Stimulated activated CD4-positive, alpha-beta T cell treated with anti-CD3 and anti-CD28 coated beads, Interleukin-2, amount 100 ng/mL, for 24 hours (primary cell): ENCODE results near the gene LIPC.

Experiments
- DNase-seq, 2 donors: peaks; one replicate each; pipeline ENCODE4 v3.0.0-alpha.2; 2020

LIPC gene

DNA sequence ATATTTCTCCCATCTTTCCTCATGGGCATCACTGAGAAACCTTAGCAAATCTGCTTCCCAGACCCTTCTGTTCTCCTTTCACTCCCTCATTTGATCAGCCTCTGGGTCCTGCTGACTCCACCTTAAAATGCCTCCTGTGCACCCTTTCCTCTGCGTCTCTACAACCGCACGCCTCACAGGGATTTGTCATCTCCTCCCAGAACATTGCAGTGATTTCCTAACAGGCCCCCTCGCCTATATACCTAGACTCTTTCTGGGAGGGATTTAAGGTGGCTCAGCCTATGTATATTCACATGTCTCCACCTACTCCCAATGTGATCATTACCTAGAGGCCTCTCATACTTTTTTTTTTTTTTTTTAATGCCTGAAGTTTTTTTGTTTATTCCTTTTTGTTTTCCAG, 69.2 kb downstream of the LIPC start:
- no peak for DNase-seq

DNA sequence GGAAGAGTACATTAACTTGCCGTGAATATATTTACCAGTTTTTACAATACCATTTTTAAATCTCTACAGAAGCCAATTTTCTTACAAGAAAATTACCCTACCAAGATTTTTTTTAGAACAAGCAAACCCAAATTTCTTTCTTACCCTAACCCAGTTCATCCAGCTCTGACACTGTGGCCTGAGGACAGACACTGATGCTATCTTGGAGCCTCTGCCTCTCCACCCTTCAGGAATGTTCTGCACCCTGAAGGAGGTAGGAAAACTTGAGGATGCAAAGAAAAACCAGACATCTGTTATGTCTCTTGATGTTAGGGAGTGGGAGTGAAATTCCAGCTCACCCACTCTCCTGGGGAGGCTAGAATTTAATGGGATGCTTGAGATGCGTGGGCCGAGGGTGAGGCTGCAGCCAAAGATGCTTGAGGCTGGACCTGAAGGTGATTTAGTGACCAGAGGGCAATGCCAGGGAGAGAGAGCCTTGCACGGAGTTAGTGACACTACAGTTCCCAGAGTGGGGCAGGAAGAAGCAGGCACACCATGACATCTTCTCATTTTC, 69.9 kb downstream of the LIPC start:
- DNase-seq = no peak

DNA sequence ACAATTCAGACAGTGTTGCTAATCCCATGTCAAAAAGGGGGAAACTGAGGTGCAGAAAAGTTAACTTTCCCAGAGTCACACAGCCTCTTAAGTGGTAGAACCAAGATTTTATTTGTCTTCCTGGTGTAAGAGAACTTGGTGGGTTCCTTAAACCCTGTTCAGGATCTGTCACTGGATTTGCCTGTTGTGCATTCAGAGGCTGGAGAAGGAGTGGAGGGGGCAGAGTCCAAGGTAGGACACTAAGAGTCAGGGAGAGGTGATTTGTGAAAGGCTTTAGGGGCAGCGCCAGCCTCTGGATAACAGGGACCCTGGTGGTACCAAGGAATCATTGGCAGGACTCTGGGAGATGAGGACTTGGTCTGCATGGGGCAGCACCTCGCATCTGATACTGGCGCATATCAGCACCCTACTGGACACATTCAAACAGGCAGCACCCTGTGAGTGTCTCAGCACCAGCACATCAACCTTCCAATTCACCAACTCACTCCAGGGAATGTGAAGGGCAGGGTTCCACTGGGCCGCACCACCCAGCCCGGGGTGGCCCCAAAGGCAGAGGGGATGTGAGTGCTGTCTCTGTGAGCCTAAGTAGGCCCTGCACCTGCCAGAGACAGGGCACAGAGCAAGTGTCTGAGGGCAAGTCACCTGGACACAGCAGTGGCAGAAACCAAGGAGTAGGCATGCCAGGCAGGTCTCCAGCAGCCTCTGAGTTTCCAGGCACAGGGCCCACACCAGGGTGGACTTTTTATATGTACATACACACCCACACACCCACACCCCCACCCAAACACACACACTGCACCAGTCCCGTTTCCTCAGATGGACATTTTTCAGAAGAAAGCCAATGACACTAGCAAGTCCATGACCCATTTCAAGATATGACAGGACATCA, 71.6 kb downstream of the LIPC start:
- DNase-seq = no peak

DNA sequence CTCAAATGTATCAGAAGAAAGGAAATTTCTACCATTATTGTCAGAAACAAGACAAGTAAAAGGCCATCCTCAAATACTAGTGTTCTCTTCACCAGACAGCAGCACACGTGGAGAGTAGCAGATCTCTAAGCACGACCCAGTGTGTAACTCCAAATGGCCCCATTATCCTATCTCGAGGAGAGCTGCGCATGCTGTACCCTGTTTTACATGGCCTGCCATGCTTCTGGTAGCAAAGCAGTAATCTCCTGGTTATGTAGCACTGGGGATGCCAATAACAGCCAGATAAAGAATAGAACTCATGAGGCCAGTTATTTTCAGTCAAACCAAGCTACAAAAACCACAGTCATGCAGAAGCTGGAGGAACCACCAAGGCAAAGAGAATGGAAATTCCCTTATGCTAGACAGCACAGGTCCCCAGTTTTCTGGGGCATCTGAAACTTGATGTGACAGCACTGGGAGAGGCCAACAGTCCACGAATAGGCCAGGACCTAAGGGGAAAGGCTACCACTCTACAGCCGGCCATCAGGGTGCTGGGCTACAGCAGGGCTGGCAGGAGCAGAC, 73.0 kb downstream of the LIPC start:
- no peak for DNase-seq

DNA sequence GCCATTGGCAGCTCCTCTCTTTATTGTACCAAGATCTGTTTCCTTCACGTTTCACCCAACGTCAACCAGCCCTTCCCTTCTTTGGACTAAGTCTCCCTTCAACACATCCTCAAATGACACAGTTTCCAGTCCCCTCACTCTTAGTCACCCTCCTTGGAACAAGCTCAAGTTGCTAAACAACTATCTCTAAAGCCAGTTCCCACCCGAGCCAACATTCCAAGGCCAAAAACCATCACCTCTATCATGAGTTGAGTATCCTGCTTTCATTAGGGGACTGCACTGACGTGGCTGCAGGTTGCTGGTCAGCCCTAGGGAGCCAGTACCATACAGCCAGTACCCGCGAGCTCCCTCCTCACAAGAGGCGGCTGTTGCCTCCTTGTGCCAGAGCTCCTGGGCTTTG, 73.8 kb downstream of the LIPC start:
- no peak for DNase-seq

DNA sequence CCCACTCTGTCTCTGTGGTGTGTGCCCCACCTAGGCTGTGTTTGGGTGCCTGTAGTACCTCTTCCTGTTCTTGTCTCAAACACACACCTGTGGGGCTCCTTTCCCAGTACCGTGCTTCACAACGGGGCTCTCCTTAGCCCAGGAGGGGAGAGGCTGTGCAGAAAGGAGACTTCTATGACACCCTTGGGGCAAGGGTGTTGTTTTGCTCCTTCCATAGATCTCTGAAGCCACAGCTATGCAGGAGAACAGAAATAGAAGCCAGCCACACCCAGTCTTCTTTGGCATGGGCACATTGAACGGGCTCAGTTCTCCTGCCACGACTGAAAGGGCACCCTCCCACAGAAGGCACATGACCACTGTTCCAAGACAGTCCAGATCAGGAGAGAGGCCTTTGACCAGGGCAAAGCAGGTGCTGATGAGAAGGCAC, 74.3 kb downstream of the LIPC start:
- DNase-seq = no peak

DNA sequence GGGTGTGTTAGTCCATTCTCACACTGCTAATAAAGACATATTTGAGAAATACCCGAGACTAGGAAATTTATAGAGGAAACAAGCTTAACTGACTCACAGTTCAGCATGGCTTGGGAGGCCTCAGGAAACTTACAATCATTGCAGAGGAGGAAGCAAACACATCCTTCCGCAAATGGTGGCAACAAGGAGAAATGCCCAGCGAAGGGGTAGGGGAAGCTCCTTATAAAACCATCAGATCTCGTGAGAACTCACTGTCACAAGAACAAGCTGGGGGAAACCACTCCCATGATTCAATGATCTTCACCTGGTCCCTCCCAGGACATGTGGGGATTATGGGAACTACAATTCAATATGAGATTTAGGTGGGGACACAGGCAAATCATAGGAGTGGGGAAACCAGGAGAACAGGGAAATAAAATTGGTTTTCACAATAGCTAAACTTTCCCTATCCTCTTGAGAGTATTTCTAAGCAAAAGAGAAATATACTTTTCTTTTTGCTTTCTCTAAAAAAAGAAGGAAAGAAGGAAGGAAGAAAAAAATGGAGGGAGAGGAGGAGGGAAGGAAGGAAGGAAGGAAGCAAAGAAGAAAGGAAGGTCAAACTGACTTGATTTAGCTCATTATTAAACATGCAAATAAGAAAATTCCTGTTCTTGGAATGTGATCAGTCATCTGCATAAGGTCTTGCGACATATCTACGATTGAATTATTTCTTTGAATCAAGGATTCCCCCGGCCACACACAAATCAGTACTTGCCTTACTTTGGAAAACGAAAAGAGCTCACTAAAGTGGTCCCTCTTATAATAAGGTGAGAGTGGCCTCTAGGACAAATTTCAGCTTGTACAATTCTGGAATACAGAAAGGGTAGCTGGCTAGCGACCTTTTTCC, 75.2 kb downstream of the LIPC start:
- no peak for DNase-seq

DNA sequence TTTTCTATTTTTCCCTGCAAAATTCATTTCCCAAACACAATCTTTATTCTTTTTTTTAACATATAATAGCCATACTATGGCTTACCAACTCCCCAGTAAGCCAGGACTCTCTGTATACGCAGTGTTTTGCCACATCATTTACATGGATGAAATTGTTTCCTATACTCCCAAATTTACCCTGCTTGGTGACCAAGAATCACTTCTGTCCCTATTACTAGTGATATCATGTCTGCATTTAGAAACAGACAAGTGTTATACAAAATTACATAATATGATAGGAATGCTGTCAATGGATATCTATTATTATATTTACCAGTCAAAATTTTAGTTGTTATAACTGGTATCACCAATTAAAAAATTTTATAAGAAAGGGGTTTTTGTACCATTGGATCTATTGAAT, 77.8 kb downstream of the LIPC start:
- no peak for DNase-seq

DNA sequence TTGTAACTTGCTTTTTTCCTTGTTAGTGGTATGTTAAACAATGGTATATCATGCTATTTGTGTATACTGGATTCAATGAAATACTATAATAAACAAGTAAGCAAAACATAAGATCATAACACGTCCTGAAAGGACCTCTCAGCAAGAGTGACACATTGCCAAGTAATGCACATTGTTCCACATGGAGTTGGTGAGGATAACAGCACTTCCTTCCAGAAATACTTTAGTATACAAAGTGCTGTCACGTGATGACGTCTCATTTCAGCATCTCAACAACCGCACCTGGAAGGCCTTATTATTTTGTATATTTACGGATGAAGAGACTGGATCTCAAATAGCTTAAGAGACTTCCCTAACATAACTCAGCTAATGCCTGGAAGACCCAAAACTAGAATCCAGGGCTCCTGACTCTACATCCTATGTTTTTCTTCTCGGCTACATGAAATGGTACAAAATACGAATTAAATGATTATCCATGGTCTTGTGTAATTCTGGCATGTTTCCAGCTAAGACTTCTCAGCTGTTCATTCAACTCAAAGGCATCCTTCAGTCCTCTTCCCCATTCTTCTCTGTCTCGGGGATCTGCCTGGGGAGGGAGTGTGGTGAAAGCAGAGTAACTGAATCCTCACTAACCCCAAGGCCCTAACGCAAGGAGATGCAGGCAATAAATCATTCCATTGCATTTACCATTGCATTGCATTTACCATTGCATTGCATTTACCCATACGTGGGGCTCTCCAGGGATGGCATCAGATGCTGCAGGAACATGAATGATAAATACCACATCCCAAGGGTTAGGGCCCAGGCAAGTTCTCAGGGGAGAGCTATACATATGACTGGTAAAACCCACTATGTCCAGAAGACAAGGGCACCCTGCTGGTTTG, 79.2 kb downstream of the LIPC start:
- no peak for DNase-seq

DNA sequence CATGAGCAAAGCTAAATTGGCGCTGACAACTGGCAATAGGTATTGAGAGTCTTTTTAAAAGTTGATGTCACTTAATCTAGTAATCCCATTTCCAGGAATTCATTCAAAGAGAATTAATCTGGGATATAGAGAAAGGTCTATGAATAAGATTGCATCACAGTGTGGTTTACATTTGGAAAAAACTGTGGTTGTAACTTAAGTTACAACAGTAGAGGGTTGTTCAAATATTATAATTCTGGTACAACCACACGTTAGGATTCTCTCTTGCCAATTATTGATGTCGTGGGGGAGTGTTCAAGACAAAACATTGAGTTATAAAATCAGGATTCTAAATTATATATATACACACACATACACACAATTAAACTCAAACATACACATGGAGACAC, 79.8 kb downstream of the LIPC start:
- no peak for DNase-seq

DNA sequence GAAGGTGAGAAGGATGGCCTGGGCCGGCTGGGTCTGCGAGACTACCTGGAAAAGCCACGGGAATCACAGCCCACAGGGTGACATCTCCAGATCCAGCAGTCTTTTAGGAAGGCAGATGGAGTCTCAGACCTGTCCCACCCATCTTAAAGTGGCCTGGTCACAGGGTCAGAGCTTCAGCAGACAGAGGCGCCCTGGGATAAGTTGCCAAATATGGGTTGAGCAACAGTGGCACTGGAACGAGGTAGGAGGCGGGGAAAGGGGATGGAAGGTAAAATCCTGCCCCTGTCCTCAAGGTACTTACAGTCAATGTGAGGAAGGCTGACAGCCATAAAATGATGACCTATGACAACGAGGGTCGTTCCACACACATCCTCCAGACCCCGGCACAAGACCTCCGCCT, 80.7 kb downstream of the LIPC start:
- DNase-seq = no peak

DNA sequence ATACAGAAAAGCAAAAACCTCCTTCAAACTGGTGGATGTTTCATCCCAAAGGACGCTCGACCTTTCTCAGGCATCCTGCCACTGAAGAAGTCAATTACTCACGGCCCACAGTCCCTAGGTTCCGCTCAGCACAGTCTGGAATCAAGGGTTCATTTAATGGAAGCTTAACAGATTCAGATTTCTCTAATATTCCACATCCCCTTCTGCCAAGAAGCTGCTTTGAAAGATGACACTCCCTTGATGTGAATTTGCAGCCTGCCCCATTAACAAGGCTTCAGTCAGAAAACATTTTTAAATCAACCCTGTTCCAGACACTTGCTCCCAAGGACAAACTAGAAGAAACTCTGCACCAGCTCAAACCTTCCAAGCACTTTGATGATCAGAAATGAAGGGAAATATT, 81.2 kb downstream of the LIPC start:
- DNase-seq = no peak

DNA sequence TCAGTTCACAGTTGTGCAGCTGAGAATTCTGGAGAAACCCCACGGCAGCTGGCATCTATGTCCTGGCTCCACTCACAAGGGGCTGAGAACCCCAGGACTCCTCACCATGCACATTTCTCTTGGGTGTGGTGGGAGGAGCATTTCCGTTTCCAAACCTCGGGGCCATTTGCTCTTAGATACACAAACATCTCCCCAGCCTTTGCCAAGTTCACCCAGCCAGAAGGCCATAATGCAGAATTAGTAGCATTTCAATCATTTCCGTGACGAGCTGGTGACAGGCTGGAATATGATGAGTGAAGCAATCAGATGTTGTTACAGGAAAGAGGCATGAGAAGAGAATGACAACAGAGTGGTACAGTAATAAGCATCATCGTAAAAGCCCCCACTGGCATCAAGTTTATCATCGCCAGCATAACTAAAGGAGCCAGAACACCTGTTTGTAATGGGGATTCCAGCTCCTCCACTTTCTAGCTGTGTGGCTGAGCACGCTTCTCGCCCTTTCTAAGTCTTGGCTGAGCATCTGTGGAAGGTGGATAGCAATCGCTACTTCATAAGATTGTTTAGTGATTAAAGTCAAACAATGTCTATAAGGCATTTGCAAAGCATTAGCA, 82.0 kb downstream of the LIPC start:
- no peak for DNase-seq

DNA sequence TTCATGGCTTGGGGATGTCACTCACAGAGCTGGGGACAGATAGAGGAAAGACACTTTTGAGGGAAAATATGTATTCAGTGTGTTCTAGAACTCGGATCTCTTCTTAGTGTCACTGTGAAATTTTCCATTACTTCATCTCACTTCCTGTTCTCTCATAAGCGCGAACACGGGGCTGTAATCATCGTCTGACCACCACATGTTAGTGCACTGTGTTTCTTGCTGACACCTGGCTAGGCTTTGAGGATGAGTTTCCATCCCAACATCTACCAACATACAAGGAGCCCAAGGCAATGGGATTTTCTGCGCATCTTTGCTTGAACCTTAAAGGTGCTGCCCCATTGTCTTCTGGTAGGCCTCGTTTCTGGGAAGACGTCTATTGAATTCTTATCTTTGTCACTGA, 84.0 kb downstream of the LIPC start:
- no peak for DNase-seq

DNA sequence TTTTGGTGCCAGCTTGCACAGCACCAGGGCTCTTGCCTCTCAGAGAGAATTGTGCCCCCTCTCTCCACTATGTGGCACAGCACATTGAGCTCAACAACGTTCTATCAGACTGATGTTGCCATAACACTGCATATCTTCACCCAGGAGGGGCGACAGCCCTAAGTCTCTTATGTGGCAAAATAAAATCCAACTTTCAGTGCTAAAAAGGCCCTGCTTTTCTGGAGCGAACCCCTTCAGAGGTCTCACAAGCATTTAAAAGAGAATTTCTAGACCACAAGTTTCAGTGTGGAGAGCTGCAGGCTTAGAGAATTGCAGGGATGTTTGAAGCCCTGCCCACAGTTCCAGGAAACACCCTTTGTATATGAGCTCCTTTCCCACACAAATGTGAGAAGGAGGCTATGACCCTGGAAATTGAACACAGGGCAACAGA, 85.5 kb downstream of the LIPC start:
- no peak for DNase-seq

DNA sequence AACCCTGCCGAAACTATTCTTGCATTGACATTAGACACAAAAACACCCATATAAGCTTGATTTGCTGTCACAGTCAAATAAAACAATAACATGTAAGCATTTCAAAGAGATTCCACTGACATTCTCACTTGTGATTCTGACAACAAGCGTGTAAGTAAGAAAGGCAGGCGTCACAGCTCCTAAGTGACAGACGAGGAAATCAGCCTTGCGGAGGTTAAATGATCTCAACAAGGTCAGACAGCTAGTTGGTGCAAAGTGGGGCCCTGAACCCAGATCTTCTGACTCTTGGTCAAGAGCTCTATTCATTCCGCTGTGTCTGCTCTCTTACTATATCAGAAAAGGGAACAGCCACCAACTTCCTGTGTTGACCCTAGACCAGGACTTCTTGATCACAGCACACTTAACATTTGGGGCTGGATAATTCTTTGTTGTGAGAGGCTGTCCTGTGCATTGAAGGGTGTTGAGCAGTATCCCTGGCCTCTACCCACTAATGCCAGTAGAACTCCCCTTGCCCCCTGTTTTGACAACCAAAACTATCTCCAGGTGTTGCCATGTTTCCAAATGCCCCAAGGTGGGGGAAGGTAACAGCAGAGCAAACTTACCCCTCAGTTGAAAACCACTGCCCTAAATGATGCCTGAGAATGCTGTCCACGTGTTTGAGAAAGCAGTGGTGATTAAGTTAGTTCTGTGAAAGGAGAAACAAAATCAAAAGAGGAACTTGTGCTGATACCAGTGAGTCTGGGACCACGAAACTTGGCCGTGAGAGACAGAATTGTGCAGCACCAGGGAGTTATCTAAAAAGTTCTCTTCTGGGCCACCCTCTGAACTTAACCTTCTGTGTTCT, 86.1 kb downstream of the LIPC start:
- DNase-seq = no peak

DNA sequence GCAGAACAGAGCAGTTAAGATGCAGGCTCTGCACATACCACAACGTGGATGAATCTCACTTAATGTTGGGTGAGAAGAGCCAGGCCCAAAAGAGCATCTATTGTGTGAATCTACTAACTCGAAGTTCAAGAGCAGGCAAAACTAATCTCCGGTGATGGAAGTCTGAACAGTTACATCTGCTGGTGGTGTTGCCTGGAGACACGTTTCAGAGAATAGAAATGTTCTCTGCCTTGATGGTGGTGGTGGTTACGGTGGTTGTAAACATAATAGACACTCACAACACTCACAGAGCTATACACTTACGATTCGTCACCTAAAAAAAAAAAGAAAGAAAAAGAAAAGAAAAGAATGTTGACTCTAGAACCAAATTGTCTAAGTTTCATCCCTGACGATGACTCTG, 86.8 kb downstream of the LIPC start:
- DNase-seq = no peak

DNA sequence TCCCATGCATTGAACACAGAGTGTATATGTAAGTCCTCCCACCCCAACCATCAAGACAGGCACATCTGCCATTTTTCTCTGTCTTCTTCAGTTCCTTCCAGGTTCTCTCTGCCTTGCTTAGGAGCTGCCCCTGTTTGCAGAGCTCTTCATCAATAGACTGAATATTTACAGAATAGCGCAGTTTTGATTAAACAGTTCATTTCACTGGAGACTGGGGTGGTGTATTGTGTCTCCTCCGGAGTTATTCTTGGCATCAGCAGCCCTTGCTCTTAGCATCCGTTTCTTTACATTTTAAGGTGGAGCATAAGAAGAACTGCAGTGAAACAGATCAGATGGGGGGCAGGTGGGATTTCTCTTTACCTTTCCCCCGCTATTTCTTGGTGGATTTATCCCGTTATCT, 87.7 kb downstream of the LIPC start:
- no peak for DNase-seq

DNA sequence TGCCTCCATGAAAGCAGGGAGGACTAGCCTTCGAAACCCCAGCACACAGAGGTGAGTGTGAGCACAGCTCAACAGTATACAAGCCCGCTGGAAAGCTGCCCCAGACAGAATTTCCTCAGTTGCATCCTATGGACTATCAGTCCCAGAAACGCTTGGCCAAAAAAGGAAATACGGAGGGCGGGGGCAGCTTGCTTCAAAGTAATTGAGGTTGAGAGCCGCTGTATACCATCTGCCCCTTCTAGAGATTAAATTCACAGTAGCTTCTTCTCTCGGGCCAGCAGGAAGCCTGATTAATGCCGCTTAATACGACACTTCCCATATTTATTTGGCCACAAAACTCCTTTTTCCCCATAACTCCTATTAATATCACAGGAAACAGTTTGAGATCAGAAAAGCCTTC, 88.7 kb downstream of the LIPC start:
- no peak for DNase-seq

DNA sequence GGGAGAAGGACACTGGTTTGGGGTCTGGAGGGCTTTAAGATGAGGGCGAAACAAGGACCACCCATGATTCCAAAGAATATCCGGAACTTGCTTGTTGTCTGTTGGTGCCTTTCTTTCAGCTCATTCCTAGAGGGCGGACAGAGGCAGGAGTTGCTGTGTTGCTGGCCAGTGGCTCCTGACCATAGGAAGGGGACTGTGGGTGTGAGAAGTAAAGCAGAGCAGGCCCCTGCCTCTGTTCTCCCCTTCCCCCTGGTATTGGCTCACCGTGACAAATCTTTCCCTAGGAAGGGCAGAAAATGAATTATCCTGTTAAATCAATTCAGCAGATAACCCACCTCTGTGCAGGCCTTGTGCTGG, 89.1 kb downstream of the LIPC start:
- no peak for DNase-seq
